Gastrocnemius medialis (tissue), 4 donors: Measurements from ENCODE around the gene OTUD4.

Source experiments
- POLR2A ChIP-seq, 2 donors: fragments of 450-650 bp; IDR thresholded peaks; one replicate each; pipeline ENCODE4 v1.6.1; 2017; ENCODE audit warnings: antibody characterized with exemption in 2 of 2, mild to moderate bottlenecking in 2 of 2, moderate library complexity in 2 of 2
- TF ChIP-seq, protein P1 (sequence below), 5 experiments: fragments of 450-650 bp in 3 of 5; fragments of 200-600 bp in 2 of 5; sonication (generic) in 2 of 5; IDR thresholded peaks in 4 of 5; conservative IDR thresholded peaks in 1 of 5; 1 replicate in 4 of 5; 2 replicates in 1 of 5; pipeline ENCODE4 v1.5.1; 2016 to 2019; ENCODE audit warnings: antibody characterized with exemption in 5 of 5, mild to moderate bottlenecking in 3 of 5, moderate library complexity in 3 of 5

DNA sequence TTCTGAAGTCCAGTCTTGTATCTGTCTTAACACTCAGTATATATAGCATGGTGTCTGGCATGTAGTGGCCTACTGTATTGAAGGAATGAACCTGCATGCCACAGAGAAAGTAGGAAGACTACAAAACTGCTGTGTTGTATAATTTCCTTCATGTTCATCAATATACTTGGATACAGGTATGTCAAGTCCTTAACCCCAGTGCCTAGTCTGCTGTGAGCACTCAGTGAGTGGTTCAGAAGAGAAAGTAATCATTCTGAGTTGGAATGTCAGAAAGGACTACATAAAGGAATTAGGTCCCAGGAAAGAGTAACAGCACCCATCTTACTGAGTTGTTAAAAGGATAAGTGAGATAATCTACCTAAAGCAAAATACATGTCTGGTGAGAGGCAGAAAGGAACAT is 50.3 kb downstream of the OTUD4 start:
- TF ChIP-seq, protein P1, sequence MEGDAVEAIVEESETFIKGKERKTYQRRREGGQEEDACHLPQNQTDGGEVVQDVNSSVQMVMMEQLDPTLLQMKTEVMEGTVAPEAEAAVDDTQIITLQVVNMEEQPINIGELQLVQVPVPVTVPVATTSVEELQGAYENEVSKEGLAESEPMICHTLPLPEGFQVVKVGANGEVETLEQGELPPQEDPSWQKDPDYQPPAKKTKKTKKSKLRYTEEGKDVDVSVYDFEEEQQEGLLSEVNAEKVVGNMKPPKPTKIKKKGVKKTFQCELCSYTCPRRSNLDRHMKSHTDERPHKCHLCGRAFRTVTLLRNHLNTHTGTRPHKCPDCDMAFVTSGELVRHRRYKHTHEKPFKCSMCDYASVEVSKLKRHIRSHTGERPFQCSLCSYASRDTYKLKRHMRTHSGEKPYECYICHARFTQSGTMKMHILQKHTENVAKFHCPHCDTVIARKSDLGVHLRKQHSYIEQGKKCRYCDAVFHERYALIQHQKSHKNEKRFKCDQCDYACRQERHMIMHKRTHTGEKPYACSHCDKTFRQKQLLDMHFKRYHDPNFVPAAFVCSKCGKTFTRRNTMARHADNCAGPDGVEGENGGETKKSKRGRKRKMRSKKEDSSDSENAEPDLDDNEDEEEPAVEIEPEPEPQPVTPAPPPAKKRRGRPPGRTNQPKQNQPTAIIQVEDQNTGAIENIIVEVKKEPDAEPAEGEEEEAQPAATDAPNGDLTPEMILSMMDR (IDR thresholded peaks at IDR 0.05 in 4 of 5, conservative IDR thresholded peaks at IDR 0.05 in 1 of 5) = no peak
- no peak for TF ChIP-seq POLR2A (IDR thresholded peaks at IDR 0.05)
